Measurements from ENCODE around the gene RBMX.

DNA sequence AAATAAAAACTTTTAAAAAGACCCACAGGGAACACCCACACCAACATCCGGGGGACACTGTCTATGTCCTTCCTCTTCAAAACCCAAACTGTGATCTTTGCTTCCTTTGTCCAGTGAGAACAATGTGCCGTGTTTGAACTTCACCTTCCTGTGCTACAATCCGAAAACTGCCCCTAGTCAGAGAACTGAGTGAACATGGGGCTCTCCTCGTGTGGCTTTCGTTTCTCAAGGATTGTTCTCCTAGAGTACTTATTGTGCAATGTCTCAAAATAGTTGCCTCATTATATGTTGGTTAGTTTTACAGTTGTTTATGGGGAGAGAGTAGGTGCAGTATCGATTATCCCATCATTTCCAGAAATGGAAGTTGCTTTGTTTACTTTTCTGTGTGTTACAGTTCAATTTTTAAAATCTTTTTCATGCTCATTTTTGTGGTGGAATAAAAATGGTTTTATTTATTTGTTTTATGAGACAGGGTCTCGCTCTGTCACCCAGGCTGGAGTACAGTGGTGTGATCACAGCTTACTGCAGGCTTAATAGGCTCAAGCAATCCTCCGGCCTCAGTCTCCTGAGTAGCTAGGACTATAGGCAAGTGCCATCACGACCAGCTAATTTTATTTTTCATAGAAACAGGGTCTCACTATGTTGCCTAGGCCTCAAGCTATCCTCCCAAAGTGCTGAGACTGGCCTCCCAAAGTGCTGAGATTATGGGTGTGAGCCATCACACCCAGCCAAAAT is 29.9 kb downstream of the RBMX start:
- TF ChIP-seq POLR2AphosphoS5 (IDR thresholded peaks at IDR 0.05) (no peak), EP300 (IDR thresholded peaks at IDR 0.05) (no peak), POLR2A (IDR thresholded peaks at IDR 0.05) (no peak)
- TF ChIP-seq, protein P1, sequence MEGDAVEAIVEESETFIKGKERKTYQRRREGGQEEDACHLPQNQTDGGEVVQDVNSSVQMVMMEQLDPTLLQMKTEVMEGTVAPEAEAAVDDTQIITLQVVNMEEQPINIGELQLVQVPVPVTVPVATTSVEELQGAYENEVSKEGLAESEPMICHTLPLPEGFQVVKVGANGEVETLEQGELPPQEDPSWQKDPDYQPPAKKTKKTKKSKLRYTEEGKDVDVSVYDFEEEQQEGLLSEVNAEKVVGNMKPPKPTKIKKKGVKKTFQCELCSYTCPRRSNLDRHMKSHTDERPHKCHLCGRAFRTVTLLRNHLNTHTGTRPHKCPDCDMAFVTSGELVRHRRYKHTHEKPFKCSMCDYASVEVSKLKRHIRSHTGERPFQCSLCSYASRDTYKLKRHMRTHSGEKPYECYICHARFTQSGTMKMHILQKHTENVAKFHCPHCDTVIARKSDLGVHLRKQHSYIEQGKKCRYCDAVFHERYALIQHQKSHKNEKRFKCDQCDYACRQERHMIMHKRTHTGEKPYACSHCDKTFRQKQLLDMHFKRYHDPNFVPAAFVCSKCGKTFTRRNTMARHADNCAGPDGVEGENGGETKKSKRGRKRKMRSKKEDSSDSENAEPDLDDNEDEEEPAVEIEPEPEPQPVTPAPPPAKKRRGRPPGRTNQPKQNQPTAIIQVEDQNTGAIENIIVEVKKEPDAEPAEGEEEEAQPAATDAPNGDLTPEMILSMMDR (IDR thresholded peaks at IDR 0.05), result no peak
